GM12878 (cell line): Measurements from ENCODE around the gene TNFRSF8. TPM values are rescaled to one million over a fixed set of nuclear protein-coding genes. Genes with fewer than 3 reads are reported as not detected.

Experiments
- ATAC-seq: fragments of 200-7000 bp; cut with Tn5 transposase; 3 replicates; pipeline ENCODE4 v1.9.1; 2020; ENCODE audit warnings: mild to moderate bottlenecking, moderate library complexity
- BruUV-seq: library from RNA; stranded (reverse); fragments of 400-500 nt; replicated peaks from 2 replicates; lab custom pipeline; 2021; lab: Mats Ljungman, UMichigan
- CTCF ChIA-PET: fragments of 300-600 bp; sonication (Branson Sonifier 250); formaldehyde crosslinking; extraction: SDS; loops from one replicate; lab custom pipeline; 2021; ENCODE audit warnings: inconsistent platforms; lab: Yijun Ruan, JAX
- POLR2A ChIA-PET: fragments of 350-600 bp; formaldehyde crosslinking; extraction: SDS; loops from one replicate; lab custom pipeline; 2021; ENCODE audit warnings: inconsistent platforms; lab: Charles Lee
- RAD21 ChIA-PET: fragments of 300-600 bp; sonication (Branson Sonifier 250); formaldehyde crosslinking; loops from one replicate; lab custom pipeline; 2023; ENCODE audit warnings: antibody characterized with exemption; ENCODE audit not compliant: unreplicated experiment; lab: Charles Lee
- SMC1A ChIA-PET: fragments of 300-600 bp; sonication (Branson Sonifier 250); formaldehyde crosslinking; loops from one replicate; lab custom pipeline; 2023; ENCODE audit not compliant: unreplicated experiment, uncharacterized antibody; lab: Charles Lee
- DNase-seq: peaks from one replicate; pipeline ENCODE4 v3.0.0-alpha.2; 2011; ENCODE audit warnings: low read depth, low spot score
- FAIRE-seq: peaks from 3 replicates; lab custom pipeline; 2011; peaks lifted over from hg19 to GRCh38; lab: Jason Lieb, UNC
- H2AFZ ChIP-seq: 2 replicates; pipeline ENCODE4 v1.6.0; 2011; ENCODE audit warnings: low read depth, low read length, control low read depth; ENCODE audit not compliant: control insufficient read depth
- H3K27ac ChIP-seq: 2 replicates; pipeline ENCODE4 v1.5.1; 2011; ENCODE audit warnings: control low read depth; ENCODE audit not compliant: control insufficient read depth, insufficient read depth
- H3K27me3 ChIP-seq, 2 experiments: replicated peaks in 1 of 2; 2 replicates each; pipeline versions ENCODE4 v1.6.0 to v1.6.1; 2011; ENCODE audit warnings: low read length in 1 of 2; ENCODE audit not compliant: control insufficient read depth in 2 of 2, insufficient read depth in 2 of 2
- H3K36me3 ChIP-seq, 2 experiments: 2 replicates each; pipeline ENCODE4 v1.5.1; 2011; ENCODE audit warnings: low read length in 1 of 2; ENCODE audit not compliant: control insufficient read depth in 2 of 2, insufficient read depth in 2 of 2
- H3K4me1 ChIP-seq: 2 replicates; pipeline ENCODE4 v1.6.1; 2011; ENCODE audit warnings: mild to moderate bottlenecking, low read length, moderate library complexity, mixed read lengths; ENCODE audit not compliant: control insufficient read depth, insufficient read depth
- H3K4me2 ChIP-seq: 2 replicates; pipeline ENCODE4 v1.6.0; 2011; ENCODE audit warnings: control low read depth; ENCODE audit not compliant: control insufficient read depth, insufficient read depth
- H3K4me3 ChIP-seq: fragments of 200-600 bp; sonication (generic); 2 replicates; pipeline ENCODE4 v1.5.1; 2016
- H3K79me2 ChIP-seq: 2 replicates; pipeline ENCODE4 v1.6.0; 2011; ENCODE audit warnings: low read length; ENCODE audit not compliant: control insufficient read depth, insufficient read depth
- H3K9ac ChIP-seq: 2 replicates; pipeline ENCODE4 v1.8.0; 2011; ENCODE audit warnings: low read length, control low read depth, mixed read lengths; ENCODE audit not compliant: control insufficient read depth, insufficient read depth
- H3K9me3 ChIP-seq: replicated peaks from 3 replicates; pipeline ENCODE4 v1.5.1; 2011; ENCODE audit warnings: mild to moderate bottlenecking, low read length; ENCODE audit not compliant: control insufficient read depth, insufficient read depth
- H4K20me1 ChIP-seq: 2 replicates; pipeline ENCODE4 v1.6.0; 2011; ENCODE audit not compliant: control insufficient read depth, insufficient read depth
- CBX3 ChIP-seq: fragments of 200-600 bp; sonication (generic); IDR thresholded peaks from 2 replicates; pipeline ENCODE4 v1.6.1; 2016; ENCODE audit warnings: low read depth, borderline replicate concordance
- EGR1 ChIP-seq, 2 experiments: IDR thresholded peaks; 1 replicate in 1 of 2; 2 replicates in 1 of 2; pipeline ENCODE4 v1.6.1; 2011 to 2012; ENCODE audit warnings: low read depth in 2 of 2, low read length in 2 of 2, borderline replicate concordance in 1 of 2, mild to moderate bottlenecking in 1 of 2, moderate library complexity in 1 of 2
- GABPA ChIP-seq: IDR thresholded peaks from 2 replicates; pipeline ENCODE4 v1.6.1; 2014; ENCODE audit warnings: antibody characterized with exemption, low read depth, mild to moderate bottlenecking, inconsistent platforms
- HDAC2 ChIP-seq: fragments of 200-600 bp; sonication (generic); IDR thresholded peaks from 2 replicates; pipeline ENCODE4 v1.6.1; 2017
- JUND ChIP-seq: IDR thresholded peaks from 2 replicates; pipeline ENCODE4 v1.6.1; 2012; ENCODE audit warnings: low read depth, mild to moderate bottlenecking, low read length, improper control_type of control experiment, moderate library complexity
- RCOR1 ChIP-seq: conservative IDR thresholded peaks from 2 replicates; pipeline ENCODE4 v1.6.1; 2012; ENCODE audit warnings: low read depth, low read length, improper control_type of control experiment
- SP1 ChIP-seq: IDR thresholded peaks from one replicate; pipeline ENCODE4 v1.6.1; 2011; ENCODE audit warnings: low read depth, low read length
- SUPT20H ChIP-seq: IDR thresholded peaks from 2 replicates; pipeline ENCODE4 v1.6.1; 2011; ENCODE audit warnings: low read depth, mild to moderate bottlenecking, low read length, moderate library complexity, borderline replicate concordance; ENCODE audit not compliant: control insufficient read depth
- TCF7 ChIP-seq: IDR thresholded peaks from 2 replicates; pipeline ENCODE4 v1.6.1; 2014; ENCODE audit warnings: antibody characterized with exemption, borderline replicate concordance
- WRNIP1 ChIP-seq: IDR thresholded peaks from 2 replicates; pipeline ENCODE4 v1.6.1; 2011; ENCODE audit warnings: low read depth, low read length, improper control_type of control experiment, borderline replicate concordance
- YY1 ChIP-seq: IDR thresholded peaks from 2 replicates; pipeline ENCODE4 v1.6.1; 2011; ENCODE audit warnings: low read depth, mild to moderate bottlenecking, low read length
- ZNF384 ChIP-seq: IDR thresholded peaks from 2 replicates; pipeline ENCODE4 v1.6.1; 2012; ENCODE audit warnings: low read depth, mild to moderate bottlenecking, low read length, improper control_type of control experiment, borderline replicate concordance
- WGBS: methylation state at CpG from one replicate; pipeline ENCODE4 v1.1.6; 2016; ENCODE audit warnings: low lambda C conversion rate; ENCODE audit not compliant: insufficient replicate concordance, insufficient coverage; ENCODE audit errors: missing lambda C conversion rate; 5-methylcytosine and 5-hydroxymethylcytosine counted together
- in situ Hi-C: fragments of 300-500 bp; cut with MboI; formaldehyde crosslinking; loops from 9 replicates; pipeline ENCODE4 v1.14.3; 2018; ENCODE audit warnings: mixed read lengths
- intact Hi-C: fragments of 100-400 bp; cut with micrococcal nuclease; formaldehyde crosslinking; loops from one replicate; pipeline ENCODE4 v1.14.2; 2022; ENCODE audit not compliant: unreplicated experiment
- polyA plus RNA-seq, 11 experiments: library from polyadenylated mRNA; depleted of rRNA in 4 of 11; unstranded in 6 of 11; stranded (reverse) in 5 of 11; fragments of >200 nt; fragmentation: Nextera tagmentation in 4 of 11; fragmentation: Illumina TruSeq in 1 of 11; extraction: Ambion mirVana in 4 of 11; extraction: Trizol in 1 of 11; gene quantifications; 1 replicate in 1 of 11; 2 replicates in 10 of 11; pipeline versions ENCODE4 v1.2.1 to v1.2.3, GENCODE V29; 2011 to 2016; ENCODE audit warnings: inconsistent platforms in 2 of 11, missing spikeins in 2 of 11, low read depth in 1 of 11
- total RNA-seq, 4 experiments: library from RNA; depleted of rRNA in 3 of 4; stranded (reverse); fragments of >200 nt in 3 of 4; fragmentation: Illumina TruSeq in 1 of 4; extraction: Trizol in 1 of 4; gene quantifications; 2 replicates each; pipeline versions ENCODE4 v1.2.1 to v1.2.3, GENCODE V29; 2013 to 2021
- TF ChIP-seq, protein P1 (sequence below): IDR thresholded peaks from 2 replicates; pipeline ENCODE4 v1.6.1; 2012; ENCODE audit warnings: low read depth, low read length, improper control_type of control experiment
- TF ChIP-seq, protein P2 (sequence below): fragments of 450-650 bp; IDR thresholded peaks from 2 replicates; pipeline ENCODE4 v1.6.1; 2017; ENCODE audit warnings: mild to moderate bottlenecking, low read depth, inconsistent platforms; ENCODE audit not compliant: poor library complexity, severe bottlenecking
- TF ChIP-seq, protein P3 (sequence below): fragments of 450-650 bp; IDR thresholded peaks from 2 replicates; pipeline ENCODE4 v1.6.1; 2017; ENCODE audit warnings: borderline replicate concordance
- TF ChIP-seq, protein P4 (sequence below): fragments of 450-650 bp; formaldehyde crosslinking; IDR thresholded peaks from 2 replicates; pipeline ENCODE4 v1.4.0; 2020; ENCODE audit warnings: mild to moderate bottlenecking, moderate library complexity

TNFRSF8 gene
- total and polyA plus RNA-seq, 10 of the 15 experiments (the other 5 are each of a cell fraction or from before 2014, with no cell fraction given): 9.8 to 114 (median 58.8) TPM

DNA sequence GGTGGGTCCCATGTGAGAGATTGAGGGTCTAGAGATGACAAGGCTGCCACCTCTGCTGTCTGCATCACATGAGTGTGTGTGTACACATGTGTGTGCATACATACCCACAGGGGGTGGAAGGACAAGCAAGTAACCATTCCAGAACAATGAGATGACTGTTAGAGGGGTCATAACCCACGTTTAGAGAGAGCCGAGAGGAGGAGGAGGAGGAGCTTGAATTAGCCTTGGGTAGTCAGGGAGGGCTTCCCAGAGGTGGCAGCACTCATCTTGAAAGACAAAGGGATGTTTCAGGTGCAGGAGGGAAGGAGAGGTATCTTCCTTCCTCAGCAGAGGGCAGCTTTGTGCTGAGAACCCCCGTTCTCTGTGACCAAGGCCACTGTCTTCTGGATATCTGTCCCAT is 125.0 kb downstream of the TNFRSF8 start:
- Histone ChIP-seq H3K4me1 (peaks cover 9% of the 10 kb centered on the region), H3K27me3 (no peaks in the 10 kb centered on the region), H3K9me3 (no peaks in the 10 kb centered on the region), H3K4me2 (no peak overlapping the region), H2AFZ (no peak overlapping the region), H3K4me3 (no peak overlapping the region), H3K36me3 (peaks cover 9 to 26% of the 10 kb centered on the region in 2 experiments; a peak in 3 of 4 replicates), H3K9ac (no peak overlapping the region), H4K20me1 (peaks cover 9% of the 10 kb centered on the region; the same call in 1 of the 2 replicates), H3K79me2 (peaks cover 33% of the 10 kb centered on the region), H3K27ac (no peak overlapping the region)
- CTCF ChIA-PET: interaction anchor here (1.9 kb wide), 1 partner anchor 63 kb away, joined by 8 read pairs; no protein-coding TSS in a partner anchor
- in situ Hi-C loops: no loop called here
- DNase-seq (no peak), ATAC-seq (no peak), FAIRE-seq (no peak)
- 89% methylated on average over 3 of the region's 3 CpGs for WGBS
- intact Hi-C loops: no loop called here
- POLR2A ChIA-PET: no interaction called here
- SMC1A ChIA-PET: interaction anchor here (1.4 to 1.5 kb wide), 2 partner anchors 20 to 63 kb away, joined by 3 to 6 read pairs; no protein-coding TSS in a partner anchor
- RAD21 ChIA-PET: interaction anchor here (1.1 kb wide), 1 partner anchor 14 kb away, joined by 4 read pairs; no protein-coding TSS in a partner anchor
- BruUV-seq: no TSS peak
- TF ChIP-seq EGR1 (IDR thresholded peaks at IDR 0.05; ENCODE audit: borderline replicate concordance in 1 of 2, low read depth in 2 of 2, low read length in 2 of 2) (no peak), SUPT20H (no peak), HDAC2 (no peak), RCOR1 (no peak), GABPA (no peak), YY1 (no peak), TCF7 (no peak), JUND (no peak), WRNIP1 (no peak), ZNF384 (no peak), CBX3 (no peak), SP1 (no peak)
- TF ChIP-seq, protein P1, sequence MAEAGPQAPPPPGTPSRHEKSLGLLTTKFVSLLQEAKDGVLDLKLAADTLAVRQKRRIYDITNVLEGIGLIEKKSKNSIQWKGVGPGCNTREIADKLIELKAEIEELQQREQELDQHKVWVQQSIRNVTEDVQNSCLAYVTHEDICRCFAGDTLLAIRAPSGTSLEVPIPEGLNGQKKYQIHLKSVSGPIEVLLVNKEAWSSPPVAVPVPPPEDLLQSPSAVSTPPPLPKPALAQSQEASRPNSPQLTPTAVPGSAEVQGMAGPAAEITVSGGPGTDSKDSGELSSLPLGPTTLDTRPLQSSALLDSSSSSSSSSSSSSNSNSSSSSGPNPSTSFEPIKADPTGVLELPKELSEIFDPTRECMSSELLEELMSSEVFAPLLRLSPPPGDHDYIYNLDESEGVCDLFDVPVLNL: no peak
- TF ChIP-seq, protein P2, sequence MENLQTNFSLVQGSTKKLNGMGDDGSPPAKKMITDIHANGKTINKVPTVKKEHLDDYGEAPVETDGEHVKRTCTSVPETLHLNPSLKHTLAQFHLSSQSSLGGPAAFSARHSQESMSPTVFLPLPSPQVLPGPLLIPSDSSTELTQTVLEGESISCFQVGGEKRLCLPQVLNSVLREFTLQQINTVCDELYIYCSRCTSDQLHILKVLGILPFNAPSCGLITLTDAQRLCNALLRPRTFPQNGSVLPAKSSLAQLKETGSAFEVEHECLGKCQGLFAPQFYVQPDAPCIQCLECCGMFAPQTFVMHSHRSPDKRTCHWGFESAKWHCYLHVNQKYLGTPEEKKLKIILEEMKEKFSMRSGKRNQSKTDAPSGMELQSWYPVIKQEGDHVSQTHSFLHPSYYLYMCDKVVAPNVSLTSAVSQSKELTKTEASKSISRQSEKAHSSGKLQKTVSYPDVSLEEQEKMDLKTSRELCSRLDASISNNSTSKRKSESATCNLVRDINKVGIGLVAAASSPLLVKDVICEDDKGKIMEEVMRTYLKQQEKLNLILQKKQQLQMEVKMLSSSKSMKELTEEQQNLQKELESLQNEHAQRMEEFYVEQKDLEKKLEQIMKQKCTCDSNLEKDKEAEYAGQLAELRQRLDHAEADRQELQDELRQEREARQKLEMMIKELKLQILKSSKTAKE: no peak
- TF ChIP-seq, protein P3, sequence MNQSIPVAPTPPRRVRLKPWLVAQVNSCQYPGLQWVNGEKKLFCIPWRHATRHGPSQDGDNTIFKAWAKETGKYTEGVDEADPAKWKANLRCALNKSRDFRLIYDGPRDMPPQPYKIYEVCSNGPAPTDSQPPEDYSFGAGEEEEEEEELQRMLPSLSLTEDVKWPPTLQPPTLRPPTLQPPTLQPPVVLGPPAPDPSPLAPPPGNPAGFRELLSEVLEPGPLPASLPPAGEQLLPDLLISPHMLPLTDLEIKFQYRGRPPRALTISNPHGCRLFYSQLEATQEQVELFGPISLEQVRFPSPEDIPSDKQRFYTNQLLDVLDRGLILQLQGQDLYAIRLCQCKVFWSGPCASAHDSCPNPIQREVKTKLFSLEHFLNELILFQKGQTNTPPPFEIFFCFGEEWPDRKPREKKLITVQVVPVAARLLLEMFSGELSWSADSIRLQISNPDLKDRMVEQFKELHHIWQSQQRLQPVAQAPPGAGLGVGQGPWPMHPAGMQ: no peak
- TF ChIP-seq, protein P4, sequence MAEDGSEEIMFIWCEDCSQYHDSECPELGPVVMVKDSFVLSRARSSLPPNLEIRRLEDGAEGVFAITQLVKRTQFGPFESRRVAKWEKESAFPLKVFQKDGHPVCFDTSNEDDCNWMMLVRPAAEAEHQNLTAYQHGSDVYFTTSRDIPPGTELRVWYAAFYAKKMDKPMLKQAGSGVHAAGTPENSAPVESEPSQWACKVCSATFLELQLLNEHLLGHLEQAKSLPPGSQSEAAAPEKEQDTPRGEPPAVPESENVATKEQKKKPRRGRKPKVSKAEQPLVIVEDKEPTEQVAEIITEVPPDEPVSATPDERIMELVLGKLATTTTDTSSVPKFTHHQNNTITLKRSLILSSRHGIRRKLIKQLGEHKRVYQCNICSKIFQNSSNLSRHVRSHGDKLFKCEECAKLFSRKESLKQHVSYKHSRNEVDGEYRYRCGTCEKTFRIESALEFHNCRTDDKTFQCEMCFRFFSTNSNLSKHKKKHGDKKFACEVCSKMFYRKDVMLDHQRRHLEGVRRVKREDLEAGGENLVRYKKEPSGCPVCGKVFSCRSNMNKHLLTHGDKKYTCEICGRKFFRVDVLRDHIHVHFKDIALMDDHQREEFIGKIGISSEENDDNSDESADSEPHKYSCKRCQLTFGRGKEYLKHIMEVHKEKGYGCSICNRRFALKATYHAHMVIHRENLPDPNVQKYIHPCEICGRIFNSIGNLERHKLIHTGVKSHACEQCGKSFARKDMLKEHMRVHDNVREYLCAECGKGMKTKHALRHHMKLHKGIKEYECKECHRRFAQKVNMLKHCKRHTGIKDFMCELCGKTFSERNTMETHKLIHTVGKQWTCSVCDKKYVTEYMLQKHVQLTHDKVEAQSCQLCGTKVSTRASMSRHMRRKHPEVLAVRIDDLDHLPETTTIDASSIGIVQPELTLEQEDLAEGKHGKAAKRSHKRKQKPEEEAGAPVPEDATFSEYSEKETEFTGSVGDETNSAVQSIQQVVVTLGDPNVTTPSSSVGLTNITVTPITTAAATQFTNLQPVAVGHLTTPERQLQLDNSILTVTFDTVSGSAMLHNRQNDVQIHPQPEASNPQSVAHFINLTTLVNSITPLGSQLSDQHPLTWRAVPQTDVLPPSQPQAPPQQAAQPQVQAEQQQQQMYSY: no peak
